ENCODE data around the gene BACE1. TPM values are rescaled to one million over a fixed set of nuclear protein-coding genes. Genes with fewer than 3 reads are reported as not detected.
"Not testable (repeated sequence)": the region's sequence is repeated elsewhere in the genome, so short reads cannot be mapped to it uniquely, and the experiment has no call there.

BACE1 gene
- total RNA-seq, 1 donor from 2014 or later: 0.13 TPM

- intact Hi-C loops (cut with micrococcal nuclease): loop anchor here (1.0 to 5.0 kb wide), 6 partner anchors 149 to 1075 kb away; partner anchors contain the start of genes ATP5MG, PAFAH1B2, SIDT2 and ZPR1
- not testable (repeated sequence) for H3K27me3 Mint-ChIP-seq (ENCODE audit: insufficient read depth); DNase-seq (ENCODE audit: low spot score); H3K4me1 Mint-ChIP-seq (ENCODE audit: low read depth); H3K36me3 Mint-ChIP-seq (ENCODE audit: low read depth); H3K27ac Mint-ChIP-seq; H3K9me3 Mint-ChIP-seq; H3K4me3 Mint-ChIP-seq
Observed at GRCh38 chr11:117327255-117327566, 11.2 kb upstream of the BACE1 start.

- no peak overlapping the region for H3K27ac Mint-ChIP-seq
- H3K4me1 Mint-ChIP-seq (ENCODE audit: low read depth): peaks cover 8% of the 10 kb centered on the region
- H3K27me3 Mint-ChIP-seq (ENCODE audit: insufficient read depth): peaks cover 46% of the 10 kb centered on the region
- H3K4me3 Mint-ChIP-seq: no peak overlapping the region
- H3K36me3 Mint-ChIP-seq (ENCODE audit: low read depth): no peaks in the 10 kb centered on the region
- DNase-seq (ENCODE audit: low spot score): no peak
- no peaks in the 10 kb centered on the region for H3K9me3 Mint-ChIP-seq
- intact Hi-C loops (cut with micrococcal nuclease): no loop called here
Observed at GRCh38 chr11:117319214-117319840, 3.3 kb upstream of the BACE1 start.

GRCh38 chr11:117318738-117319137, 2.7 kb upstream of the BACE1 start:
- intact Hi-C loops (cut with micrococcal nuclease): no loop called here
- no peak overlapping the region for H3K27ac Mint-ChIP-seq
- H3K27me3 Mint-ChIP-seq (ENCODE audit: insufficient read depth): peaks cover 49% of the 10 kb centered on the region
- no peaks in the 10 kb centered on the region for H3K9me3 Mint-ChIP-seq
- H3K36me3 Mint-ChIP-seq (ENCODE audit: low read depth): no peaks in the 10 kb centered on the region
- H3K4me1 Mint-ChIP-seq (ENCODE audit: low read depth): peaks cover 8% of the 10 kb centered on the region
- no peak overlapping the region for H3K4me3 Mint-ChIP-seq
- DNase-seq (ENCODE audit: low spot score): no peak

GRCh38 chr11:117315285-117316196, 515 bp downstream of the BACE1 start:
- H3K27me3 Mint-ChIP-seq (ENCODE audit: insufficient read depth): peaks cover 55% of the 10 kb centered on the region
- H3K36me3 Mint-ChIP-seq (ENCODE audit: low read depth): no peaks in the 10 kb centered on the region
- intact Hi-C loops (cut with micrococcal nuclease): no loop called here
- H3K27ac Mint-ChIP-seq: no peak overlapping the region
- DNase-seq (ENCODE audit: low spot score): no peak
- peaks cover 8% of the 10 kb centered on the region for H3K4me1 Mint-ChIP-seq (ENCODE audit: low read depth)
- no peak overlapping the region for H3K4me3 Mint-ChIP-seq
- H3K9me3 Mint-ChIP-seq: no peaks in the 10 kb centered on the region

- intact Hi-C loops (cut with micrococcal nuclease): no loop called here
- Mint-ChIP-seq H3K27me3 (ENCODE audit: insufficient read depth) (peaks cover 58% of the 10 kb centered on the region), H3K4me3 (no peak overlapping the region), H3K9me3 (no peaks in the 10 kb centered on the region), H3K27ac (no peak overlapping the region), H3K4me1 (ENCODE audit: low read depth) (peaks cover 8% of the 10 kb centered on the region), H3K36me3 (ENCODE audit: low read depth) (no peaks in the 10 kb centered on the region)
- no peak for DNase-seq (ENCODE audit: low spot score)
Observed at GRCh38 chr11:117314840-117315239, 1.2 kb downstream of the BACE1 start.

GRCh38 chr11:117313828-117314768, 2.0 kb downstream of the BACE1 start:
- H3K27ac Mint-ChIP-seq: no peak overlapping the region
- H3K27me3 Mint-ChIP-seq (ENCODE audit: insufficient read depth): peaks cover 58% of the 10 kb centered on the region
- H3K36me3 Mint-ChIP-seq (ENCODE audit: low read depth): no peaks in the 10 kb centered on the region
- H3K9me3 Mint-ChIP-seq: no peaks in the 10 kb centered on the region
- H3K4me1 Mint-ChIP-seq (ENCODE audit: low read depth): peaks cover 8% of the 10 kb centered on the region
- H3K4me3 Mint-ChIP-seq: no peak overlapping the region
- intact Hi-C loops (cut with micrococcal nuclease): no loop called here
- DNase-seq (ENCODE audit: low spot score): no peak

- no peaks in the 10 kb centered on the region for H3K36me3 Mint-ChIP-seq (ENCODE audit: low read depth)
- intact Hi-C loops (cut with micrococcal nuclease): no loop called here
- peaks cover 49% of the 10 kb centered on the region for H3K27me3 Mint-ChIP-seq (ENCODE audit: insufficient read depth)
- no peak overlapping the region for H3K4me3 Mint-ChIP-seq
- H3K9me3 Mint-ChIP-seq: no peaks in the 10 kb centered on the region
- no peak for DNase-seq (ENCODE audit: low spot score)
- H3K27ac Mint-ChIP-seq: no peak overlapping the region
- peaks cover 8% of the 10 kb centered on the region for H3K4me1 Mint-ChIP-seq (ENCODE audit: low read depth)
Observed at GRCh38 chr11:117313091-117313490, 3.0 kb downstream of the BACE1 start.

GRCh38 chr11:117309310-117309709, 6.7 kb downstream of the BACE1 start:
- intact Hi-C loops (cut with micrococcal nuclease): no loop called here
- H3K36me3 Mint-ChIP-seq (ENCODE audit: low read depth): no peaks in the 10 kb centered on the region
- no peak overlapping the region for H3K4me3 Mint-ChIP-seq
- DNase-seq (ENCODE audit: low spot score): no peak
- no peaks in the 10 kb centered on the region for H3K9me3 Mint-ChIP-seq
- peaks cover 28% of the 10 kb centered on the region for H3K27me3 Mint-ChIP-seq (ENCODE audit: insufficient read depth)
- no peaks in the 10 kb centered on the region for H3K4me1 Mint-ChIP-seq (ENCODE audit: low read depth)
- no peak overlapping the region for H3K27ac Mint-ChIP-seq

- intact Hi-C loops (cut with micrococcal nuclease): no loop called here
- Mint-ChIP-seq H3K4me3 (no peak overlapping the region), H3K4me1 (ENCODE audit: low read depth) (peaks cover 6% of the 10 kb centered on the region), H3K9me3 (no peaks in the 10 kb centered on the region), H3K27me3 (ENCODE audit: insufficient read depth) (peaks cover 4% of the 10 kb centered on the region), H3K27ac (no peak overlapping the region), H3K36me3 (ENCODE audit: low read depth) (no peaks in the 10 kb centered on the region)
- no peak for DNase-seq (ENCODE audit: low spot score)
Observed at GRCh38 chr11:117305145-117305544, 10.9 kb downstream of the BACE1 start.

- peaks cover 6% of the 10 kb centered on the region for H3K4me1 Mint-ChIP-seq (ENCODE audit: low read depth)
- H3K27ac Mint-ChIP-seq: no peak overlapping the region
- H3K36me3 Mint-ChIP-seq (ENCODE audit: low read depth): no peaks in the 10 kb centered on the region
- intact Hi-C loops (cut with micrococcal nuclease): no loop called here
- peaks cover 4% of the 10 kb centered on the region for H3K27me3 Mint-ChIP-seq (ENCODE audit: insufficient read depth)
- no peaks in the 10 kb centered on the region for H3K9me3 Mint-ChIP-seq
- no peak overlapping the region for H3K4me3 Mint-ChIP-seq
- DNase-seq (ENCODE audit: low spot score): no peak
Observed at GRCh38 chr11:117303646-117304315, 12.3 kb downstream of the BACE1 start.

GRCh38 chr11:117303101-117303500, 13.0 kb downstream of the BACE1 start:
- H3K27ac Mint-ChIP-seq: no peak overlapping the region
- intact Hi-C loops (cut with micrococcal nuclease): no loop called here
- peaks cover 4% of the 10 kb centered on the region for H3K27me3 Mint-ChIP-seq (ENCODE audit: insufficient read depth)
- no peaks in the 10 kb centered on the region for H3K36me3 Mint-ChIP-seq (ENCODE audit: low read depth)
- H3K9me3 Mint-ChIP-seq: no peaks in the 10 kb centered on the region
- H3K4me1 Mint-ChIP-seq (ENCODE audit: low read depth): peaks cover 6% of the 10 kb centered on the region
- no peak for DNase-seq (ENCODE audit: low spot score)
- no peak overlapping the region for H3K4me3 Mint-ChIP-seq

- H3K36me3 Mint-ChIP-seq (ENCODE audit: low read depth): no peaks in the 10 kb centered on the region
- peaks cover 4% of the 10 kb centered on the region for H3K27me3 Mint-ChIP-seq (ENCODE audit: insufficient read depth)
- intact Hi-C loops (cut with micrococcal nuclease): no loop called here
- H3K4me1 Mint-ChIP-seq (ENCODE audit: low read depth): peaks cover 6% of the 10 kb centered on the region
- no peaks in the 10 kb centered on the region for H3K9me3 Mint-ChIP-seq
- H3K4me3 Mint-ChIP-seq: no peak overlapping the region
- H3K27ac Mint-ChIP-seq: no peak overlapping the region
- DNase-seq (ENCODE audit: low spot score): no peak
Observed at GRCh38 chr11:117302228-117302627, 13.8 kb downstream of the BACE1 start.
